GM23248 (cell line): ENCODE results near the gene PUM1.

Experiments
- EZH2 ChIP-seq: fragments of 200-600 bp; sonication (generic); IDR thresholded peaks from 2 replicates; pipeline ENCODE4 v1.6.1; 2018; ENCODE audit warnings: antibody characterized with exemption, mild to moderate bottlenecking; ENCODE audit not compliant: insufficient read depth, poor library complexity, severe bottlenecking
- EZH2phosphoT487 ChIP-seq: fragments of 200-600 bp; sonication (generic); IDR thresholded peaks from 2 replicates; pipeline ENCODE4 v1.6.1; 2018; ENCODE audit warnings: antibody characterized with exemption, moderate library complexity, mild to moderate bottlenecking, low read depth; ENCODE audit not compliant: insufficient read depth

GRCh38 chr1:31108861-31109260, 43.3 kb upstream of the PUM1 start:
- no peak for TF ChIP-seq EZH2phosphoT487
- no peak for TF ChIP-seq EZH2
